GM13976 (cell line): ENCODE results near the gene PRPSAP2.

Experiments
- DNase-seq: peaks from one replicate; pipeline ENCODE4 v3.0.0; 2012; ENCODE audit warnings: low spot score
- CTCF ChIP-seq: IDR thresholded peaks from 2 replicates; pipeline ENCODE4 v1.5.1; 2012; ENCODE audit warnings: borderline replicate concordance, mild to moderate bottlenecking; ENCODE audit not compliant: insufficient read depth; ENCODE audit errors: extremely low read depth, missing control alignments, control extremely low read depth
- in situ Hi-C: fragments of 300-500 bp; cut with MboI; formaldehyde crosslinking; loops from one replicate; pipeline ENCODE4 v1.12.0; 2022; ENCODE audit warnings: low sequenced_read_pairs, mixed read lengths, inconsistent platforms; ENCODE audit not compliant: unreplicated experiment

PRPSAP2 gene

GRCh38 chr17:18965530-18966236, 107.8 kb downstream of the PRPSAP2 start:
- DNase-seq: no peak
- TF ChIP-seq CTCF: no peak
- in situ Hi-C loops: no loop called here

- in situ Hi-C loops: no loop called here
- no peak for TF ChIP-seq CTCF
- no peak for DNase-seq
Measured at GRCh38 chr17:18966831-18967624, 109.1 kb downstream of the PRPSAP2 start.

- DNase-seq: no peak
- TF ChIP-seq CTCF: no peak
- in situ Hi-C loops: no loop called here
Measured at GRCh38 chr17:18967916-18968315, 110.0 kb downstream of the PRPSAP2 start.

GRCh38 chr17:18968345-18968744, 110.4 kb downstream of the PRPSAP2 start:
- in situ Hi-C loops: no loop called here
- no peak for DNase-seq
- TF ChIP-seq CTCF: no peak

GRCh38 chr17:18968945-18969887, 111.3 kb downstream of the PRPSAP2 start:
- TF ChIP-seq CTCF: no peak
- in situ Hi-C loops: no loop called here
- no peak for DNase-seq
